Kidney epithelial cell (primary cell): Measurements from ENCODE around the gene SERTAD1. TPM values are rescaled to one million over a fixed set of nuclear protein-coding genes. Genes with fewer than 3 reads are reported as not detected.
A peak's percentile ranks its signal among the peaks of the same experiment; 100 is the strongest.

Experiments
- DNase-seq: peaks from one replicate; pipeline ENCODE4 v3.0.0-alpha.2; 2010; ENCODE audit warnings: low read depth
- H3K27me3 ChIP-seq: 2 replicates; pipeline ENCODE4 v1.6.0; 2011; ENCODE audit warnings: low read length; ENCODE audit not compliant: control insufficient read depth, insufficient read depth
- H3K36me3 ChIP-seq: 2 replicates; pipeline ENCODE4 v1.5.1; 2011; ENCODE audit warnings: low read length; ENCODE audit not compliant: control insufficient read depth, insufficient read depth
- H3K4me3 ChIP-seq: 2 replicates; pipeline ENCODE4 v1.5.1; 2011; ENCODE audit warnings: low read depth, mild to moderate bottlenecking, control low read depth, low read length
- total RNA-seq: library from RNA; depleted of rRNA; stranded (reverse); fragments of >200 nt; gene quantifications from 2 replicates; pipeline ENCODE4 v1.2.3, GENCODE V29; 2015
- TF ChIP-seq, protein P1 (sequence below): IDR thresholded peaks from 2 replicates; pipeline ENCODE4 v1.5.1; 2011; ENCODE audit warnings: mild to moderate bottlenecking, moderate library complexity, low read length, control low read depth, inconsistent platforms; ENCODE audit not compliant: insufficient read depth, poor library complexity, severe bottlenecking

The SERTAD1 gene
- total RNA-seq: 12.3 and 13.6 TPM in 2 replicates

GRCh38 chr19:40425450-40426287 is at the start of gene SERTAD1:
TSS of gene SERTAD1 (minus strand) at chr19:40425992. CDS start at chr19:40423546, 2,446 bp downstream.
- H3K27me3 ChIP-seq: no peaks in the 10 kb centered on the region
- TF ChIP-seq, protein P1, sequence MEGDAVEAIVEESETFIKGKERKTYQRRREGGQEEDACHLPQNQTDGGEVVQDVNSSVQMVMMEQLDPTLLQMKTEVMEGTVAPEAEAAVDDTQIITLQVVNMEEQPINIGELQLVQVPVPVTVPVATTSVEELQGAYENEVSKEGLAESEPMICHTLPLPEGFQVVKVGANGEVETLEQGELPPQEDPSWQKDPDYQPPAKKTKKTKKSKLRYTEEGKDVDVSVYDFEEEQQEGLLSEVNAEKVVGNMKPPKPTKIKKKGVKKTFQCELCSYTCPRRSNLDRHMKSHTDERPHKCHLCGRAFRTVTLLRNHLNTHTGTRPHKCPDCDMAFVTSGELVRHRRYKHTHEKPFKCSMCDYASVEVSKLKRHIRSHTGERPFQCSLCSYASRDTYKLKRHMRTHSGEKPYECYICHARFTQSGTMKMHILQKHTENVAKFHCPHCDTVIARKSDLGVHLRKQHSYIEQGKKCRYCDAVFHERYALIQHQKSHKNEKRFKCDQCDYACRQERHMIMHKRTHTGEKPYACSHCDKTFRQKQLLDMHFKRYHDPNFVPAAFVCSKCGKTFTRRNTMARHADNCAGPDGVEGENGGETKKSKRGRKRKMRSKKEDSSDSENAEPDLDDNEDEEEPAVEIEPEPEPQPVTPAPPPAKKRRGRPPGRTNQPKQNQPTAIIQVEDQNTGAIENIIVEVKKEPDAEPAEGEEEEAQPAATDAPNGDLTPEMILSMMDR: peak; percentile 79
- H3K36me3 ChIP-seq: no peaks in the 10 kb centered on the region
- DNase-seq: peak; percentile 94
- peak within 1 kb of the TSS; percentile 74 for H3K4me3 ChIP-seq

DNA sequence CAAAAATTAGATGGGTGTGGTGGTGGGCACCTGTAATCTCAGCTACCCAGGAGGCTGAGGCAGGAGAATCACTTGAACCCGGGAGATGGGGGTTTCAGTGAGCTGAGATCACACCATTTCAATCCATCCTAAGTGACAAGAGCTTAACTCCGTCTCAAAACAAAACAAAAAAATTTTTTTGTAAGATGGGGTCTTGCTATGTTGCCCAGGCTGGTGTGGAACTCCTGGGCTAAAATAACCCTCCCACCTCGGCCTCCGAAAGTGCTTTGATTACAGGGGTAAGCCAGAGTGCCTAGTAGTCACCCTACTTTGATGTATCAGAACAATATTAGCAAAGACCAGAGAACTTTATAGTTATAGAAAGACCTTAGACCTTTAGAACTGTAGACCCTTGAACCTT is 48.9 kb upstream of the SERTAD1 start:
- no peaks in the 10 kb centered on the region for H3K36me3 ChIP-seq
- TF ChIP-seq, protein P1: no peak
- no peak overlapping the region for H3K4me3 ChIP-seq
- no peaks in the 10 kb centered on the region for H3K27me3 ChIP-seq
- no peak for DNase-seq

DNA sequence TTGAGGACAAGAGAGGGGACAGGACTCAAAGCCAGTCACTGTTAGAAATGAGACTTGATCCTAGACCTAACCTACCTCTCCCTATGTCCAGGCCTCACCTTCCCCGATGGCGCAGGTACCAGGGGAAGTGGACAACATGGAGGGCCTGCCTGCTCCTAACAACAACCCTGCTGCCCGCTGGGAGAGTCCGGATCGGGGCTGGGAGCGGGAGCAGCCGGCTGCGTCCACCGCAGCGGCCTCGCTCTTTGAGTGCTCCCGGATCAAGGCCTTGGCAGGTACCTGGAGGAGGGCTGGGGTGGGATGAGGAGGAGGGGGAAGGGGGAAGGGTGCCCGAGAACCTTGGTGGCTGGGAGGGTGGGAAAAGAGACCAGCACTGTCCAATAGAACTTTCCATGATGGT is 46.7 kb upstream of the SERTAD1 start:
- H3K4me3 ChIP-seq: no peak overlapping the region
- no peak for DNase-seq
- TF ChIP-seq, protein P1: no peak
- H3K36me3 ChIP-seq: no peaks in the 10 kb centered on the region
- peaks cover under 1% of the 10 kb centered on the region for H3K27me3 ChIP-seq

GRCh38 chr19:40471111-40471510 is 45.3 kb upstream of the SERTAD1 start:
- Histone ChIP-seq H3K4me3 (no peak overlapping the region), H3K36me3 (no peaks in the 10 kb centered on the region), H3K27me3 (peaks cover 13% of the 10 kb centered on the region)
- TF ChIP-seq, protein P1: no peak
- no peak for DNase-seq

DNA sequence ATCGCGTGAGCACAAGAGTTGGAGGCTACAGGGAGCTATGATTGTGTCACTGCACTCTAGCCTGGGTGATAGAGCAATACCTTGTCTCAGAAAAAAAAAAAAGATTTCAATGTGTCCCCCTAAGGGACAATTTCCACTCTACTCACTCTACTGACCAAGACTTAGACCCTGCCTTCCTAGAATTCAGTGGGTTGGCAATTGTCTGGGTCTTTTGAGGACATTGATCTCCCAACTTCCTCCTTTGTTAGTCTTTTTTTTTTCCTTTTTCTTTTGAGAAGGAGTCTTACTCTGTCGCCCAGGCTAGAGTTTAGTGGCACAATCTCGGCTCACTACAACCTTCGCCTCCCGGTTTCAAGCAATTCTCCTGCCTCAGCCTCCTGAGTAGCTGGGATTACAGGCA is 43.2 kb upstream of the SERTAD1 start:
- TF ChIP-seq, protein P1: no peak
- H3K36me3 ChIP-seq: no peaks in the 10 kb centered on the region
- no peak overlapping the region for H3K4me3 ChIP-seq
- H3K27me3 ChIP-seq: peaks cover 14% of the 10 kb centered on the region
- no peak for DNase-seq
